A549 (cell line): ENCODE measurements around the gene PLET1. TPM values are rescaled to one million over a fixed set of nuclear protein-coding genes. Genes with fewer than 3 reads are reported as not detected.

Experiments used
- ATAC-seq, 2 experiments: fragments of 200-7000 bp in 1 of 2; fragments of >200 bp in 1 of 2; cut with Nextera tagmentation in 1 of 2; cut with Tn5 transposase in 1 of 2; 3 replicates each; pipeline versions ENCODE4 v1.8.0 to v1.9.1; 2018 to 2020; ENCODE audit warnings: mild to moderate bottlenecking in 1 of 2, moderate library complexity in 1 of 2
- CTCF ChIA-PET: fragments of 300-600 bp; sonication (Branson Sonifier 250); formaldehyde crosslinking; extraction: SDS; loops from one replicate; lab custom pipeline; 2021; ENCODE audit warnings: antibody characterized with exemption, inconsistent platforms; lab: Yijun Ruan, JAX
- POLR2A ChIA-PET: fragments of 350-600 bp; formaldehyde crosslinking; extraction: SDS; loops from one replicate; lab custom pipeline; 2021; ENCODE audit warnings: antibody characterized with exemption, inconsistent platforms; lab: Yijun Ruan, JAX
- DNase-seq, 2 experiments: peaks; one replicate each; pipeline versions ENCODE4 v3.0.0 to v3.0.0-alpha.2; 2011 to 2016; ENCODE audit warnings: low read depth in 1 of 2, low spot score in 1 of 2
- FAIRE-seq: peaks from 2 replicates; lab custom pipeline; 2011; peaks lifted over from hg19 to GRCh38; lab: Jason Lieb, UNC
- H3K27ac ChIP-seq, 2 experiments: fragments of >200 bp; sonication (Bioruptor Twin); formaldehyde crosslinking; 3 replicates each; pipeline ENCODE4 v1.5.1; 2016 to 2017
- H3K4me1 ChIP-seq: fragments of >200 bp; sonication (Bioruptor Twin); formaldehyde crosslinking; 3 replicates; pipeline ENCODE4 v1.6.1; 2016
- H3K4me2 ChIP-seq: fragments of >200 bp; sonication (Bioruptor Twin); formaldehyde crosslinking; 3 replicates; pipeline ENCODE4 v1.6.1; 2016
- H3K4me3 ChIP-seq: fragments of >200 bp; sonication (Bioruptor Twin); formaldehyde crosslinking; 3 replicates; pipeline ENCODE4 v1.5.1; 2016
- H3K9me3 ChIP-seq: fragments of >200 bp; sonication (Bioruptor Twin); formaldehyde crosslinking; 3 replicates; pipeline ENCODE4 v1.6.1; 2016
- BCL3 ChIP-seq: fragments of >200 bp; sonication (Bioruptor Twin); formaldehyde crosslinking; IDR thresholded peaks from 3 replicates; pipeline ENCODE4 v1.6.1; 2016
- CEBPB ChIP-seq, 2 experiments: fragments of >200 bp in 1 of 2; sonication (Bioruptor Twin) in 1 of 2; formaldehyde crosslinking in 1 of 2; IDR thresholded peaks; 2 replicates each; pipeline ENCODE4 v1.6.1; 2012 to 2016
- CHD2 ChIP-seq: fragments of 150-350 bp; IDR thresholded peaks from 2 replicates; pipeline ENCODE4 v1.6.1; 2014; ENCODE audit warnings: low read length; ENCODE audit not compliant: partially characterized antibody
- EHF ChIP-seq: fragments of 250-450 bp; sonication (Bioruptor Pico); IDR thresholded peaks from 2 replicates; pipeline ENCODE4 v1.5.0; 2020; ENCODE audit warnings: mild to moderate bottlenecking
- EHMT2 ChIP-seq: fragments of 200-600 bp; sonication (generic); IDR thresholded peaks from 2 replicates; pipeline ENCODE4 v1.6.1; 2016; ENCODE audit warnings: antibody characterized with exemption, low read depth, mild to moderate bottlenecking, moderate library complexity
- ESRRA ChIP-seq: fragments of 150-350 bp; IDR thresholded peaks from 2 replicates; pipeline ENCODE4 v1.6.1; 2014; ENCODE audit warnings: mild to moderate bottlenecking, low read length, borderline replicate concordance
- HDAC2 ChIP-seq: fragments of 200-600 bp; sonication (generic); IDR thresholded peaks from 2 replicates; pipeline ENCODE4 v1.6.1; 2016
- HES2 ChIP-seq: fragments of >200 bp; sonication (Bioruptor Twin); formaldehyde crosslinking; IDR thresholded peaks from 2 replicates; pipeline ENCODE4 v1.6.1; 2016
- HEYL ChIP-seq: fragments of 250-450 bp; sonication (Bioruptor Pico); IDR thresholded peaks from 2 replicates; pipeline ENCODE4 v1.8.0; 2021; ENCODE audit warnings: mild to moderate bottlenecking, moderate library complexity
- HOXB5 ChIP-seq: fragments of 250-450 bp; sonication (Bioruptor Pico); IDR thresholded peaks from 2 replicates; pipeline ENCODE4 v1.5.0; 2020; ENCODE audit warnings: mild to moderate bottlenecking, moderate library complexity
- JUN ChIP-seq, 2 experiments: fragments of >200 bp; sonication (Bioruptor Twin); formaldehyde crosslinking; IDR thresholded peaks; 2 replicates in 1 of 2; 3 replicates in 1 of 2; pipeline ENCODE4 v1.6.1; 2016 to 2017
- KDM5A ChIP-seq: fragments of 200-600 bp; sonication (generic); IDR thresholded peaks from 2 replicates; pipeline ENCODE4 v1.6.1; 2016; ENCODE audit warnings: antibody characterized with exemption, mild to moderate bottlenecking
- MAX ChIP-seq: IDR thresholded peaks from 2 replicates; pipeline ENCODE4 v1.6.1; 2012
- MAZ ChIP-seq: fragments of 150-350 bp; IDR thresholded peaks from 2 replicates; pipeline ENCODE4 v1.6.1; 2014; ENCODE audit warnings: antibody characterized with exemption, low read depth, low read length, borderline replicate concordance
- MYC ChIP-seq: IDR thresholded peaks from 2 replicates; pipeline ENCODE4 v1.6.1; 2012; ENCODE audit warnings: mild to moderate bottlenecking, inconsistent platforms, low read length, improper control_type of control experiment, borderline replicate concordance
- NR3C1 ChIP-seq: fragments of >200 bp; sonication (Bioruptor Twin); formaldehyde crosslinking; IDR thresholded peaks from 3 replicates; pipeline ENCODE4 v1.6.1; 2017
- RCOR1 ChIP-seq: fragments of 150-350 bp; IDR thresholded peaks from 2 replicates; pipeline ENCODE4 v1.6.1; 2014; ENCODE audit warnings: antibody characterized with exemption, low read length, low read depth
- RFX5 ChIP-seq: fragments of 450-650 bp; IDR thresholded peaks from 2 replicates; pipeline ENCODE4 v1.7.1; 2014; ENCODE audit warnings: antibody characterized with exemption, mild to moderate bottlenecking, moderate library complexity
- TP53 ChIP-seq: fragments of 250-450 bp; sonication (Bioruptor Pico); IDR thresholded peaks from 2 replicates; pipeline ENCODE4 v1.5.0; 2021; ENCODE audit warnings: mild to moderate bottlenecking, moderate library complexity
- ZC3H11A ChIP-seq: fragments of 450-650 bp; IDR thresholded peaks from 2 replicates; pipeline ENCODE4 v1.6.1; 2014; ENCODE audit warnings: antibody characterized with exemption, mild to moderate bottlenecking
- ZFP36 ChIP-seq: fragments of 450-650 bp; IDR thresholded peaks from 2 replicates; pipeline ENCODE4 v1.6.1; 2014; ENCODE audit warnings: borderline replicate concordance; ENCODE audit not compliant: partially characterized antibody
- ZSCAN20 ChIP-seq: fragments of 250-450 bp; sonication (Bioruptor Pico); IDR thresholded peaks from 2 replicates; pipeline ENCODE4 v1.8.0; 2022; ENCODE audit warnings: mild to moderate bottlenecking, moderate library complexity
- WGBS: methylation state at CpG from one replicate; pipeline ENCODE4 v1.1.6; 2017; ENCODE audit errors: missing lambda C conversion rate; 5-methylcytosine and 5-hydroxymethylcytosine counted together
- polyA plus RNA-seq, 4 experiments: library from polyadenylated mRNA; depleted of rRNA in 3 of 4; stranded (reverse); fragments of >200 nt; fragmentation: RNase III in 1 of 4; extraction: RNeasy Plus Mini Kit Qiagen cat#74134 plus additional on column Dnase treatment in 1 of 4; gene quantifications; 2 replicates in 3 of 4; 3 replicates in 1 of 4; pipeline ENCODE4 v1.2.3, GENCODE V29; 2011 to 2017
- TF ChIP-seq, protein P1 (sequence below): fragments of 250-450 bp; sonication (Bioruptor Pico); IDR thresholded peaks from 2 replicates; pipeline ENCODE4 v1.5.0; 2020; ENCODE audit warnings: low read depth, mild to moderate bottlenecking, moderate library complexity
- TF ChIP-seq, protein P2 (sequence below): fragments of 150-350 bp; IDR thresholded peaks from 2 replicates; pipeline ENCODE4 v1.6.1; 2014; ENCODE audit warnings: low read depth, mild to moderate bottlenecking, low read length

The PLET1 gene
- polyA plus RNA-seq, 2 of the 4 experiments (the other 2 are of a cell fraction), result not detected

DNA sequence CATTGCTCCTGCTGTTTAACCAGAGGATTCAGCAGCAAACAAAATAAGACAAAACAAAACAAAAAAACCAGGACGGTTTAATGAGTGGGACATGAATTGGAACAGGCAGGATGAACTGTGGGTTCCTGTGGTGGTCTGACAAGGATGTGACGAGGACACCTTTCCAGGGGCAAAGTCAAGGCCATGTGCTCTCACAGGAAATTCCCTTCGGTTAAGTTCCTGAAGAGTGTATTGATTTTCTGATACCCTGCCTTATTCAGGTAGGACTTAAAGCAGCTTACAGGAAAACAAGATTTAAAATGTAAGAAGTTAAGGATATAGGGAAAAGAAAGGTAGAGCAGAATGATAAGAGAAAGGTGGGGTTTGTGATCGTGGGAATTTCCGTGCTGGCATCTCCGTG lies 8.5 kb upstream of the PLET1 start:
- POLR2A ChIA-PET, result no interaction called here
- no peak for DNase-seq
- no peak for FAIRE-seq
- no peak overlapping the region for H3K4me3 ChIP-seq
- no peak overlapping the region for H3K4me2 ChIP-seq
- no peak for TF ChIP-seq TP53 (CRISPR knock-in tag)
- no peak for TF ChIP-seq CEBPB (IDR thresholded peaks at IDR 0.05)
- TF ChIP-seq NR3C1, result no peak
- TF ChIP-seq RFX5, result no peak
- no peak for TF ChIP-seq BCL3
- no peak for TF ChIP-seq ZFP36
- TF ChIP-seq ZSCAN20 (CRISPR knock-in tag), result no peak
- TF ChIP-seq, protein P1, sequence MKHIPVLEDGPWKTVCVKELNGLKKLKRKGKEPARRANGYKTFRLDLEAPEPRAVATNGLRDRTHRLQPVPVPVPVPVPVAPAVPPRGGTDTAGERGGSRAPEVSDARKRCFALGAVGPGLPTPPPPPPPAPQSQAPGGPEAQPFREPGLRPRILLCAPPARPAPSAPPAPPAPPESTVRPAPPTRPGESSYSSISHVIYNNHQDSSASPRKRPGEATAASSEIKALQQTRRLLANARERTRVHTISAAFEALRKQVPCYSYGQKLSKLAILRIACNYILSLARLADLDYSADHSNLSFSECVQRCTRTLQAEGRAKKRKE (CRISPR knock-in tag), result no peak
- no peak for TF ChIP-seq MYC
- no peak for TF ChIP-seq JUN (IDR thresholded peaks at IDR 0.05)
- no peak for TF ChIP-seq EHF
- TF ChIP-seq MAZ, result no peak
- H3K9me3 ChIP-seq, result no peaks in the 10 kb centered on the region
- WGBS, result 53% methylated on average over 6 of the region's 6 CpGs
- ATAC-seq, result no peak
- H3K27ac ChIP-seq, result no peak overlapping the region
- H3K4me1 ChIP-seq, result no peaks in the 10 kb centered on the region
- CTCF ChIA-PET, result interaction anchor here (0.9 to 4.6 kb wide), 3 partner anchors 12 to 49 kb away, joined by 3 to 38 read pairs (median 4); no protein-coding TSS in a partner anchor

DNA sequence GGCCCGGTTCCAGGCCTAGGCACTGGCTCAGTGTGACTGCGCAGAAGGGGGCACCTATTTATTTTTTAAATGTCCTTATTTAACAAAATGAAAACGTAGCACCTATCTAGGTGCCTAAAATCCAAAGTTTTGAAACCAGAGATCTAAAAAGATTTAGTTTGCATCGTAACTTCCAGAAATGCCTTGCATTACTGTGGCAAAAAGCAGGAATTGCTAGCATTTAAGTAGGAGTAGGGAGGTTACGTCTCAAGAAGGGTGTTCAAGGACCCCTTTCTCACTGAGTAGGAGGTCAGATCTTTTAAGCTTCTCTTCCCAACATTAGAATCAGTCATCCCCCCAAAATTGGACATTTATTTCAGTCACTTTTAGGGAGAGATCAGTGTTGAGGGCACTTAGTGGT lies 7.7 kb upstream of the PLET1 start:
- DNase-seq (no peak), ATAC-seq (no peak), FAIRE-seq (no peak)
- WGBS, result 70% methylated on average over 5 of the region's 5 CpGs
- Histone ChIP-seq H3K4me2 (no peak overlapping the region), H3K4me1 (no peaks in the 10 kb centered on the region), H3K9me3 (no peaks in the 10 kb centered on the region), H3K27ac (no peak overlapping the region), H3K4me3 (no peak overlapping the region)
- POLR2A ChIA-PET, result no interaction called here
- TF ChIP-seq EHF (no peak), MAX (no peak)
- CTCF ChIA-PET, result interaction anchor here (1.4 to 4.6 kb wide), 2 partner anchors 12 to 48 kb away, joined by 4 to 38 read pairs; no protein-coding TSS in a partner anchor

DNA sequence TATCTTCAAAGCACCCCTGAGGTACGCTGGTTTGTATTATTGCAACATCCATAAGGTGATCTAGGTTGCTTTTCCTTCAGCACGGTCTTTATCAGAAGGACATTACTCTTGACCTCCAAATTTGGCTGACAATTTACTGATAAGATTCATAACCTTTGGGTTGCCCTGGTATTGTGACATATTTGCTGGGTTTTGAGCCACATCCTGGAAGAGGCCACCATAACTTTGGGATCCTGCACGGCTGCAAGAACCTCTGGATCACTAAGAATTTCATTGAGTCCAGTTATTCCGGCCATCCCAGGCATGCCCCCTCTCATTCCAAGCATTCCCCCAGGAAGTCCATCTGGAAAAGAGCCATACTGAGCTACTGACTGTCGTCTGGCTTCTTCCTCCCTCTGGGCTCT lies 6.5 kb upstream of the PLET1 start:
- 43% methylated on average over 5 of the region's 5 CpGs for WGBS
- no peak for DNase-seq
- Histone ChIP-seq H3K27ac (no peak overlapping the region), H3K4me3 (no peak overlapping the region), H3K4me2 (no peak overlapping the region), H3K4me1 (no peaks in the 10 kb centered on the region), H3K9me3 (no peaks in the 10 kb centered on the region)
- ChIA-PET POLR2A (no interaction called here), CTCF (interaction anchor here (0.7 to 1.4 kb wide), 3 partner anchors 13 to 204 kb away, joined by 3 to 5 read pairs (median 4); no protein-coding TSS in a partner anchor)
- no peak for FAIRE-seq
- no peak for TF ChIP-seq CHD2
- no peak for TF ChIP-seq ZC3H11A
- no peak for TF ChIP-seq KDM5A
- no peak for TF ChIP-seq EHF
- no peak for ATAC-seq

DNA sequence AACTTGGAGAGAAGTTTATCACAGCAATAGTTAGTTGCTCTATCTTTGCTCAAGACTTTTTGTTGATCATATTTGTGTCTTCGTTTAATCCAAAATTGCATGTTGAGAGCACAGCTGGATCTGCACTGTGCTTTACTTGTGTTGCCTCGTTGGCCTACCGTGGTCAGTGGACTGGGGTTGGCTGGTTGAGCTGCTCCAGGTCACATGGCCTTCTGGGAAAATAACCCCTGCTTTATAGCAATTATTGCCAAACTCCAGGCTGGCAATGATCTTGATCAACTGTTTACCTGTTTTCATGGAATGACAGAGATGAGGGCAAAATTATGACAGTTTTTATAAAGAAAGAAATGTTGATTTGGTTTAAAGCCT lies 5.7 kb upstream of the PLET1 start:
- FAIRE-seq (no peak), ATAC-seq (no peak), DNase-seq (no peak)
- CTCF ChIA-PET, result interaction anchor here (1.3 to 1.4 kb wide), 2 partner anchors 13 to 15 kb away, joined by 3 to 5 read pairs; no protein-coding TSS in a partner anchor
- no peak overlapping the region for H3K27ac ChIP-seq
- WGBS, result 76% methylated on average over 3 of the region's 3 CpGs
- POLR2A ChIA-PET, result no interaction called here
- no peaks in the 10 kb centered on the region for H3K9me3 ChIP-seq
- no peaks in the 10 kb centered on the region for H3K4me1 ChIP-seq
- no peak overlapping the region for H3K4me2 ChIP-seq
- no peak overlapping the region for H3K4me3 ChIP-seq
- TF ChIP-seq ZFP36, result no peak
- no peak for TF ChIP-seq RCOR1
- no peak for TF ChIP-seq ESRRA
- TF ChIP-seq HEYL (CRISPR knock-in tag), result no peak
- TF ChIP-seq MAZ, result no peak
- no peak for TF ChIP-seq HES2
- TF ChIP-seq, protein P2, sequence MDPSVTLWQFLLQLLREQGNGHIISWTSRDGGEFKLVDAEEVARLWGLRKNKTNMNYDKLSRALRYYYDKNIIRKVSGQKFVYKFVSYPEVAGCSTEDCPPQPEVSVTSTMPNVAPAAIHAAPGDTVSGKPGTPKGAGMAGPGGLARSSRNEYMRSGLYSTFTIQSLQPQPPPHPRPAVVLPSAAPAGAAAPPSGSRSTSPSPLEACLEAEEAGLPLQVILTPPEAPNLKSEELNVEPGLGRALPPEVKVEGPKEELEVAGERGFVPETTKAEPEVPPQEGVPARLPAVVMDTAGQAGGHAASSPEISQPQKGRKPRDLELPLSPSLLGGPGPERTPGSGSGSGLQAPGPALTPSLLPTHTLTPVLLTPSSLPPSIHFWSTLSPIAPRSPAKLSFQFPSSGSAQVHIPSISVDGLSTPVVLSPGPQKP, result no peak
- no peak for TF ChIP-seq HDAC2
- no peak for TF ChIP-seq HOXB5 (CRISPR knock-in tag)
- TF ChIP-seq EHMT2, result no peak
